ENCODE data around the gene HTR3C. TPM values are rescaled to one million over a fixed set of nuclear protein-coding genes. Genes with fewer than 3 reads are reported as not detected.

HTR3C gene
- total RNA-seq, 1 donor from 2014 or later, result not detected

DNA sequence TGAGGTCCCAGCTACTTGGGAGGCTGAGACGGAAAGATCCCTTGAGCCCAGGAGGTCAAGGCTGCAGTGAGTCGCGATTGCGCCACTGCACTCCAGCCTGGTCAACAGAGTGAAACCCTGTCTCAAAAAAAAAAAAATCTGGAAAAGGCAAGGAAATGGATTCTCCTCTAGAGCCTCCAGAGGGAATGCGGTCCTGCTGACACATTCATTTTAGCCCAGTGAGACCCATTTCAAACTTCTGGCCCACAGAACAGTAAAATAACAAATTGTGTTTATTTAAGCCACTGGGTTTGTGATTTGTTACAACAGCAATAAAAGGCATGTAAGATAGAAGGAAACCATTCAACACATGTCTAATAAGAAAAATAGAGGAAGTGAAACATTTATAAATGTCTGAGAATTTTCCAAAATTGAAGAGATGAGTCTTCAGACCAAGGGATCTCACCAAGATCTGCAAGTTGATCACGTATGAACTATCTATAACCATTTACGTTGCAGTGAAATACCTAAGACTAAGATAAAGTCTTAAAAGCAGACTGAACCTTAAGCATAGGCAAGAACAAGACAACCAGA lies 44.0 kb downstream of the HTR3C start, which contains the start of gene HTR3E:
TSS of gene HTR3E (plus strand) at position 254 of the 573 bp plus-strand sequence. CDS start 466 bp downstream, outside the sequence.
- no peak for DNase-seq

DNA sequence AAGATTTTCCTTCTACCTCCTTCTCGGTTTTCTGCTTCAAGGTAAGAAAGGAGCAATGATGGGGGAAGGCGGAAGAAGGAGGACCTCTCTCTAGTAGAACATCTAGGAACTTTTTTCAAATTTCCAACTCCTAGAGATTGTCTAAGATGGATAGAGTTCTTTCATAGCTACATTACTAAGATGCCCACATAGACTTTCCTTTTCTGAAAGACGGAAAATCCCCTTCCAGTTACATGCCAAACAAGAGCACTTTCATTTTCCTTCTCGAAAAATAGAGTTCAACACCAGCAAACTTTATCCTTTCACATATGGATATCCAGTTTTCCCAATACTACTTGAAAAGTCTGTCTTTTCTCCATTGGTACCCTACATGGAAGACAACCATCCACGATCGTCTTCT lies 44.7 kb downstream of the HTR3C start:
- DNase-seq, result no peak

DNA sequence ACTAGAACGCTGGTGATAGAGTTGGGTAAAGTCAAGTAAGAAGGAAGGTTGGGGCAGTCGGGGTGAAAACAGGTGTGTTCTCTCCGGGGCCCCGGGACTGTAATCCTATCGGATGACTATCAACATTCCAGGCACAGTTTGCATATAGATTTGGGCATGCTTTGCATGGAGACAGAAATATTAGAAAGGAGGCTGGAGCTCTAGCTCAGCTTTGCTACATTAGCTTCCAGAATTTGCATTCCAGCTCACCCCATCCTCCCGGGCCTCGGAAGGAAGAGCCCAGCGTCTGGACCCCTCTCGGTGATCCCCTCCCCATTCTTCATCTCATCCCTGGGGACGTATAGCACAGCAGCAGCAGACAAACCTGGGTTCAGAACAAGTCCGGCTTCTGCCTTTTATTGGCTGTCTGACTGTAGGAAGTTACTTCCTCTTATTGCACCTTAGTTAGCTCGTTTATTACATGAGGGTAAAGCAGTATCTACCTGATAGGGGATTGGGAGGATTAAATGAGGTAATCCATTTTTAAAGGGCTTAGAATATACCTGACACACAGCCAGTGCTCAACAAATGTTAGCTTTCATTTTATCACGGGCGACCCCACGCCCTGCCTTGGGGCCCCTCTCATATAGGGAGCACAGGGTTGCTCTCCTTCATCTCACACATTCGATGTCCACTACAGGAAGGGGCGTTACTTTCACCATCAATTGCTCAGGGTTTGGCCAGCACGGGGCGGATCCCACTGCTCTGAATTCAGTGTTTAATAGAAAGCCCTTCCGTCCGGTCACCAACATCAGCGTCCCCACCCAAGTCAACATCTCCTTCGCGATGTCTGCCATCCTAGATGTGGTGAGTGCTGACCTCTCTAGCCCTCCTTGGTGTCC lies 47.2 kb downstream of the HTR3C start:
- DNase-seq, result no peak

Other genes starting within 250 kb of the HTR3C start
- 2.6 and 3.0 TPM in 2 replicates for gene MAP6D1, start 227.5 kb upstream of the HTR3C start, total RNA-seq
- gene PARL, start 168.2 kb upstream of the HTR3C start, total RNA-seq, result 29.6 and 32.0 TPM in 2 replicates
- 13.7 and 19.1 TPM in 2 replicates for gene ABCC5, start 35.2 kb upstream of the HTR3C start, total RNA-seq
- gene HTR3D, start 21.3 kb upstream of the HTR3C start, total RNA-seq, result not detected in 2 replicates
- gene HTR3E, start 44.0 kb downstream of the HTR3C start, total RNA-seq, result not detected in 2 replicates
- 43.7 and 44.2 TPM in 2 replicates for gene EIF2B5, start 82.3 kb downstream of the HTR3C start, total RNA-seq
- 33.5 and 36.9 TPM in 2 replicates for gene DVL3, start 102.3 kb downstream of the HTR3C start, total RNA-seq
- 419 and 557 TPM in 2 replicates for gene AP2M1, start 121.8 kb downstream of the HTR3C start, total RNA-seq
- 44.5 and 58.4 TPM in 2 replicates for gene ABCF3, start 133.2 kb downstream of the HTR3C start, total RNA-seq
- gene VWA5B2, start 176.5 kb downstream of the HTR3C start, total RNA-seq, result 0.05 and 0.17 TPM in 2 replicates
- gene ALG3, start 195.9 kb downstream of the HTR3C start, total RNA-seq, result 36.8 and 40.6 TPM in 2 replicates
- 3.0 and 4.8 TPM in 2 replicates for gene EEF1AKMT4, start 196.6 kb downstream of the HTR3C start, total RNA-seq
- gene CAMK2N2, start 208.5 kb downstream of the HTR3C start, total RNA-seq, result not detected in 2 replicates
- gene ECE2, start 223.0 kb downstream of the HTR3C start, total RNA-seq, result not detected in 2 replicates
- gene PSMD2, start 246.2 kb downstream of the HTR3C start, total RNA-seq, result 411 and 593 TPM in 2 replicates

Data from dermis blood vessel endothelial cell (primary cell).